SK-N-SH (cell line): Measurements from ENCODE around the gene MBD4. TPM values are rescaled to one million over a fixed set of nuclear protein-coding genes. Genes with fewer than 3 reads are reported as not detected.

Experiments
- CTCF ChIA-PET: fragments of 300-600, 350-600 bp; formaldehyde crosslinking; extraction: SDS; loops from one replicate; lab custom pipeline; 2021; lab: Yijun Ruan, JAX
- POLR2A ChIA-PET: fragments of 350-600 bp; sonication (Branson Sonifier 250); formaldehyde crosslinking; extraction: SDS; loops from one replicate; lab custom pipeline; 2020; ENCODE audit warnings: antibody characterized with exemption, inconsistent platforms; lab: Yijun Ruan, JAX
- DNase-seq: peaks from one replicate; pipeline ENCODE4 v3.0.0; 2012
- H2AFZ ChIP-seq: fragments of 200-600 bp; sonication (generic); 2 replicates; pipeline ENCODE4 v1.8.1; 2016; ENCODE audit warnings: antibody characterized with exemption, mild to moderate bottlenecking, low read depth
- H3F3A ChIP-seq: fragments of 200-600 bp; sonication (generic); replicated peaks from 2 replicates; pipeline ENCODE3; 2016; ENCODE audit warnings: antibody characterized with exemption, mild to moderate bottlenecking; ENCODE audit not compliant: insufficient read depth
- H3K27ac ChIP-seq, 2 experiments: fragments of 200-500 bp in 1 of 2; fragments of 200-600 bp in 1 of 2; sonication (Bioruptor generic) in 1 of 2; sonication (generic), shearing (Covaris generic) in 1 of 2; 2 replicates each; pipeline versions ENCODE4 v1.5.1 to v1.6.1; 2014 to 2016; ENCODE audit warnings: low read depth in 2 of 2, inconsistent platforms in 1 of 2, low read length in 1 of 2, mild to moderate bottlenecking in 1 of 2, mixed read lengths in 1 of 2
- H3K27me3 ChIP-seq: fragments of 200-600 bp; sonication (generic), shearing (Covaris generic); 2 replicates; pipeline ENCODE4 v1.6.1; 2016; ENCODE audit warnings: mixed run types; ENCODE audit not compliant: insufficient read depth
- H3K36me3 ChIP-seq, 2 experiments: fragments of 200-500 bp in 1 of 2; fragments of 200-600 bp in 1 of 2; sonication (Bioruptor generic) in 1 of 2; sonication (generic) in 1 of 2; replicated peaks in 1 of 2; 2 replicates each; pipeline versions ENCODE3 to v1.5.1; 2014 to 2016; ENCODE audit warnings: low read length in 1 of 2, mild to moderate bottlenecking in 1 of 2; ENCODE audit not compliant: insufficient read depth in 2 of 2, control insufficient read depth in 1 of 2
- H3K4me1 ChIP-seq, 2 experiments: fragments of 200-500 bp in 1 of 2; fragments of 200-600 bp in 1 of 2; sonication (Bioruptor generic) in 1 of 2; sonication (generic), shearing (Covaris generic) in 1 of 2; 2 replicates each; pipeline versions ENCODE4 v1.5.1 to v1.6.1; 2014 to 2016; ENCODE audit warnings: low read depth in 1 of 2, low read length in 1 of 2, mixed run types in 1 of 2; ENCODE audit not compliant: insufficient read depth in 2 of 2, control insufficient read depth in 1 of 2
- H3K4me2 ChIP-seq: fragments of 200-600 bp; sonication (generic), shearing (Covaris generic); 2 replicates; pipeline ENCODE4 v1.6.1; 2017; ENCODE audit warnings: mixed run types
- H3K4me3 ChIP-seq, 2 experiments: fragments of 200-500 bp in 1 of 2; fragments of 200-600 bp in 1 of 2; sonication (Bioruptor generic) in 1 of 2; sonication (generic), shearing (Covaris generic) in 1 of 2; 2 replicates each; pipeline versions ENCODE4 v1.5.1 to v1.8.1; 2014 to 2016; ENCODE audit warnings: low read depth in 2 of 2, inconsistent platforms in 1 of 2, low read length in 1 of 2, mild to moderate bottlenecking in 1 of 2, mixed read lengths in 1 of 2, moderate library complexity in 1 of 2
- H3K79me2 ChIP-seq: fragments of 200-600 bp; sonication (generic); 2 replicates; pipeline ENCODE4 v1.8.1; 2017; ENCODE audit warnings: mild to moderate bottlenecking; ENCODE audit not compliant: insufficient read depth
- H3K9ac ChIP-seq: fragments of 200-600 bp; sonication (generic); 2 replicates; pipeline ENCODE4 v1.6.1; 2017; ENCODE audit warnings: mixed run types
- H3K9me2 ChIP-seq: fragments of 200-600 bp; sonication (generic); 2 replicates; pipeline ENCODE4 v1.6.1; 2017; ENCODE audit warnings: mixed run types
- H3K9me3 ChIP-seq: fragments of 200-600 bp; sonication (generic); 2 replicates; pipeline ENCODE4 v1.6.1; 2017; ENCODE audit warnings: mixed run types, mild to moderate bottlenecking, moderate library complexity
- H4K20me1 ChIP-seq: fragments of 200-600 bp; sonication (generic); 2 replicates; pipeline ENCODE4 v1.6.1; 2017; ENCODE audit warnings: mild to moderate bottlenecking, mixed run types; ENCODE audit not compliant: insufficient read depth
- ELF1 ChIP-seq: IDR thresholded peaks from 2 replicates; pipeline ENCODE4 v1.4.0; 2012
- EZH2phosphoT487 ChIP-seq: fragments of 200-600 bp; sonication (generic); IDR thresholded peaks from 2 replicates; pipeline ENCODE4 v1.6.1; 2017; ENCODE audit warnings: low read depth, mixed run types, mild to moderate bottlenecking, antibody characterized with exemption, moderate library complexity, borderline replicate concordance
- FOSL2 ChIP-seq: IDR thresholded peaks from 2 replicates; pipeline ENCODE4 v1.4.0; 2012; ENCODE audit warnings: low read depth, mild to moderate bottlenecking, moderate library complexity, borderline replicate concordance
- FOXJ3 ChIP-seq: sonication (generic); formaldehyde crosslinking; IDR thresholded peaks from 2 replicates; pipeline ENCODE4 v1.5.1; 2020; ENCODE audit warnings: mild to moderate bottlenecking, missing genetic modification reagents
- FOXM1 ChIP-seq: IDR thresholded peaks from 2 replicates; pipeline ENCODE4 v1.4.0; 2012; ENCODE audit warnings: low read depth, mild to moderate bottlenecking
- GABPA ChIP-seq: IDR thresholded peaks from 2 replicates; pipeline ENCODE4 v1.4.0; 2012; ENCODE audit warnings: low read depth, mild to moderate bottlenecking
- MXI1 ChIP-seq: IDR thresholded peaks from 2 replicates; pipeline ENCODE4 v1.6.1; 2012; ENCODE audit warnings: mild to moderate bottlenecking, low read depth, low read length, improper control_type of control experiment
- NRF1 ChIP-seq: IDR thresholded peaks from 2 replicates; pipeline ENCODE4 v1.6.1; 2012; ENCODE audit warnings: low read depth, mild to moderate bottlenecking, low read length
- POLR2AphosphoS5 ChIP-seq: IDR thresholded peaks from 2 replicates; pipeline ENCODE4 v1.6.1; 2012; ENCODE audit warnings: low read depth, low read length
- RAD21 ChIP-seq: IDR thresholded peaks from 2 replicates; pipeline ENCODE4 v1.6.1; 2012; ENCODE audit warnings: mild to moderate bottlenecking, low read length
- REST ChIP-seq: IDR thresholded peaks from 2 replicates; pipeline ENCODE4 v1.6.1; 2012; ENCODE audit warnings: mild to moderate bottlenecking, low read depth, low read length, moderate library complexity
- USF1 ChIP-seq: IDR thresholded peaks from 2 replicates; pipeline ENCODE4 v1.4.0; 2012; ENCODE audit warnings: low read depth, borderline replicate concordance
- WGBS: methylation state at CpG from one replicate; pipeline ENCODE4 v1.1.6; 2017; ENCODE audit warnings: low lambda C conversion rate; 5-methylcytosine and 5-hydroxymethylcytosine counted together
- polyA plus RNA-seq, 3 experiments: library from polyadenylated mRNA; depleted of rRNA; stranded (reverse); fragments of >200 nt; gene quantifications; 2 replicates each; pipeline ENCODE4 v1.2.3, GENCODE V29; 2012
- TF ChIP-seq, protein P1 (sequence below): IDR thresholded peaks from 2 replicates; pipeline ENCODE4 v1.4.0; 2012; ENCODE audit warnings: low read depth

Gene MBD4
- polyA plus RNA-seq, 1 of the 3 experiments (the other 2 are of a cell fraction), result 11.1 TPM

- H3K79me2 ChIP-seq, result peaks cover 27% of the 10 kb centered on the region
- no peak for DNase-seq
- peaks cover 4% of the 10 kb centered on the region in 2 experiments; a peak in 2 of 4 replicates for H3K4me1 ChIP-seq
- H3F3A ChIP-seq, result no peaks in the 10 kb centered on the region
- no peak overlapping the region for H3K4me2 ChIP-seq
- H3K36me3 ChIP-seq, result peaks cover 6 to 18% of the 10 kb centered on the region in 2 experiments
- no peaks in the 10 kb centered on the region for H3K27me3 ChIP-seq
- ChIA-PET POLR2A (no interaction called here), CTCF (interaction anchor here (0.6 kb wide), 1 partner anchor 478 kb away, joined by 3 read pairs; no protein-coding TSS in a partner anchor)
- TF ChIP-seq GABPA (no peak), FOXJ3 (no peak), MXI1 (no peak), ELF1 (no peak), POLR2AphosphoS5 (no peak), RAD21 (no peak)
- no peak overlapping the region for H3K4me3 ChIP-seq
- no peak overlapping the region for H2AFZ ChIP-seq
- no peaks in the 10 kb centered on the region for H3K9me3 ChIP-seq
- H3K9me2 ChIP-seq, result no peaks in the 10 kb centered on the region
- 95% methylated on average over 18 of the region's 18 CpGs for WGBS
- no peak overlapping the region for H3K27ac ChIP-seq
- no peak overlapping the region for H3K9ac ChIP-seq
- H4K20me1 ChIP-seq, result no peaks in the 10 kb centered on the region
These were observed 8.6 kb upstream of the MBD4 start for GRCh38 chr3:129448186-129448895.

DNA sequence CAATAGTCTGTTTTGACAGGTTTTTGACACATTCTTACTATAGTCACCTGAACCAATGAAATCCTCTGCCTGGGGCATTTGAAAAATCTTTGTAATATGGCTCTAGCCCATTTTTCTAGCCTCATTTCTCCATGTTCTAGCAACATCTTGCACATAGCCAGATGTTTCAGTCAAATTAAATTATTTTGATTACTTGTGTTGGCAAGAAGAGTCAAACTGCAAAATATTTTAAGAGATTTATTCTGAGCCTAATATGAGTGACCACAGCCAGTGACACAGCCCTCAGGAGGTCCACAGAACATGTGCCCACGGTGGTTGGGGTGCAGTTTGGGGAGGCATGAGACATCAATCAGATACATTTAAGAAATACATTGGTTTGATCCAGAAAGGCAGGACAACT lies 7.2 kb upstream of the MBD4 start:
- Histone ChIP-seq H4K20me1 (no peaks in the 10 kb centered on the region), H3K9me3 (no peaks in the 10 kb centered on the region), H3K79me2 (peaks cover 41% of the 10 kb centered on the region), H3K4me3 (no peak overlapping the region), H3F3A (no peaks in the 10 kb centered on the region), H2AFZ (no peak overlapping the region), H3K36me3 (peaks cover 3 to 5% of the 10 kb centered on the region in 2 experiments), H3K27me3 (no peaks in the 10 kb centered on the region), H3K4me2 (no peak overlapping the region), H3K4me1 (peaks cover 7 to 17% of the 10 kb centered on the region in 2 experiments; a peak in 3 of 4 replicates), H3K9ac (no peak overlapping the region), H3K9me2 (no peaks in the 10 kb centered on the region), H3K27ac (no peak overlapping the region)
- TF ChIP-seq GABPA (no peak), FOXM1 (no peak), EZH2phosphoT487 (no peak), FOSL2 (no peak)
- WGBS, result 88% methylated on average over 1 of the region's 1 CpG
- CTCF ChIA-PET, result no interaction called here
- POLR2A ChIA-PET, result no interaction called here
- DNase-seq, result no peak

GRCh38 chr3:129445471-129445870 lies 5.7 kb upstream of the MBD4 start:
- peaks cover 13 to 28% of the 10 kb centered on the region in 2 experiments; a peak in 3 of 4 replicates for H3K4me1 ChIP-seq
- H2AFZ ChIP-seq, result no peak overlapping the region
- TF ChIP-seq GABPA (no peak), USF1 (no peak), NRF1 (no peak), REST (no peak)
- TF ChIP-seq, protein P1, sequence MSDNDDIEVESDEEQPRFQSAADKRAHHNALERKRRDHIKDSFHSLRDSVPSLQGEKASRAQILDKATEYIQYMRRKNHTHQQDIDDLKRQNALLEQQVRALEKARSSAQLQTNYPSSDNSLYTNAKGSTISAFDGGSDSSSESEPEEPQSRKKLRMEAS, result no peak
- H3F3A ChIP-seq, result peaks cover 11% of the 10 kb centered on the region
- ChIA-PET CTCF (interaction anchor here (1.3 kb wide), 1 partner anchor 12 kb away, joined by 3 read pairs; no protein-coding TSS in a partner anchor), POLR2A (no interaction called here)
- WGBS, result 96% methylated on average over 3 of the region's 3 CpGs
- H4K20me1 ChIP-seq, result no peaks in the 10 kb centered on the region
- H3K4me2 ChIP-seq, result no peak overlapping the region
- H3K9me2 ChIP-seq, result no peaks in the 10 kb centered on the region
- H3K27ac ChIP-seq, result no peak overlapping the region
- H3K9ac ChIP-seq, result no peak overlapping the region
- H3K27me3 ChIP-seq, result no peaks in the 10 kb centered on the region
- H3K36me3 ChIP-seq, result no peaks in the 10 kb centered on the region
- peaks cover 54% of the 10 kb centered on the region for H3K79me2 ChIP-seq
- no peak for DNase-seq
- H3K4me3 ChIP-seq, result no peak overlapping the region
- H3K9me3 ChIP-seq, result no peaks in the 10 kb centered on the region
